ENCODE results near the gene NUMB.

DNA sequence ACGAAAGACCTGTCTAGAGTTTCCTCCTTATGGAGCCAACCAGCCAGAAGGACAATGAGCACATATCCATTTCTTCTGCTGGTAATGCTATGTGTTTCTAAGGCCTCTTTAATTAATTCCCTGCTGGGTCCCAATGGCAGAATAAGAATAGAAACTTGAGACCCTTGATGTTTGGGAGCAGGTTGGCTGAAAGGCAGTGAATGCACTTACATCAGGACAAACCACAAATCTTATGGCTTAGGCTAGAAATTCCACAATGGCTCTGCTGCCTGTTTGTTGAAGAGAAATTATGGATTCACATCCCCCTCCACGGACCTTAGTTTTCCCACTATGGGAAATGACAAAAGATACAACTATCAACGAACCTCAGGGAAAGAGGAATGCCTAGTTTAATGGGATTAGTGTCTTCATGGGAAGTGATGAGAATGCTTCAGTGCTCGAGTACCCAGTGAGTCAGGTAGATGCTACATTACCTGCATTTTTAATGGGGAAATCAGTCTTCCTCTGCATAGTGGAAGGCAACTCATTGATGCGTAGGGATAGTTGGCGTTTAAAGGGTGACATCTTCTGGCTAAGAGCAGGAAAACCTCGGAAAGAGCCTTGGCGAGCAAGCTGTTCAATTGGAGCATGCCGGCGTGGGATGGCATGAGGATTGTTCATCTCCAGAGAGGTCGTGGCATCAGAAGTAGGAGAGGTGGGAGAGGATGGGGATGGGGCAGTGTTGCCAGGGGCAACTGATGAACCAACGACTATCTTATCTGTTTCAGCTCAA lies 174.6 kb downstream of the NUMB start:
- TF ChIP-seq, protein P1, sequence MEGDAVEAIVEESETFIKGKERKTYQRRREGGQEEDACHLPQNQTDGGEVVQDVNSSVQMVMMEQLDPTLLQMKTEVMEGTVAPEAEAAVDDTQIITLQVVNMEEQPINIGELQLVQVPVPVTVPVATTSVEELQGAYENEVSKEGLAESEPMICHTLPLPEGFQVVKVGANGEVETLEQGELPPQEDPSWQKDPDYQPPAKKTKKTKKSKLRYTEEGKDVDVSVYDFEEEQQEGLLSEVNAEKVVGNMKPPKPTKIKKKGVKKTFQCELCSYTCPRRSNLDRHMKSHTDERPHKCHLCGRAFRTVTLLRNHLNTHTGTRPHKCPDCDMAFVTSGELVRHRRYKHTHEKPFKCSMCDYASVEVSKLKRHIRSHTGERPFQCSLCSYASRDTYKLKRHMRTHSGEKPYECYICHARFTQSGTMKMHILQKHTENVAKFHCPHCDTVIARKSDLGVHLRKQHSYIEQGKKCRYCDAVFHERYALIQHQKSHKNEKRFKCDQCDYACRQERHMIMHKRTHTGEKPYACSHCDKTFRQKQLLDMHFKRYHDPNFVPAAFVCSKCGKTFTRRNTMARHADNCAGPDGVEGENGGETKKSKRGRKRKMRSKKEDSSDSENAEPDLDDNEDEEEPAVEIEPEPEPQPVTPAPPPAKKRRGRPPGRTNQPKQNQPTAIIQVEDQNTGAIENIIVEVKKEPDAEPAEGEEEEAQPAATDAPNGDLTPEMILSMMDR (IDR thresholded peaks at IDR 0.05), result peak in 1 of 6 experiments; percentile 22
- TF ChIP-seq POLR2A (IDR thresholded peaks at IDR 0.05), result no peak

Data from adrenal gland (tissue), 5 donors.